ENCODE results near the gene PTPRG.

DNA sequence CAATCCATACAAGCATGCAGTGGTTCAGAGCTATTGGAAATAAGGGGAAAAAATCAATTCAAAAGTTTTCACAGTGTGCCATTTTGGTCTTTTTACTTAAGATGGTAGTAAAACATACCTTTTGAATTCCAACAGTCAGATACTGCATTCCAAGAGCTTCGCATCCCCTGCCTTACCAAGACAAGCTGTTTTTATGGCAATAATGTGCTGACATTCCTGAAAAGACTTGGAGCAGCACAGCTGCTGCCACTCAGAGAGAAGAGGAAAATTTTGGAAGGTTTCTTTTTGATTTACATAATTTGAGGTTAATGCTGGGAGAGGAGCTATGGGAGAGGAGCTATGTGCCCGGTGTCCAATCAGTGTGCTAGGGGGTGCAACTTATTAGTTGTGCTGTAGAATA is 663.7 kb downstream of the PTPRG start:
- TF ChIP-seq, protein P1, sequence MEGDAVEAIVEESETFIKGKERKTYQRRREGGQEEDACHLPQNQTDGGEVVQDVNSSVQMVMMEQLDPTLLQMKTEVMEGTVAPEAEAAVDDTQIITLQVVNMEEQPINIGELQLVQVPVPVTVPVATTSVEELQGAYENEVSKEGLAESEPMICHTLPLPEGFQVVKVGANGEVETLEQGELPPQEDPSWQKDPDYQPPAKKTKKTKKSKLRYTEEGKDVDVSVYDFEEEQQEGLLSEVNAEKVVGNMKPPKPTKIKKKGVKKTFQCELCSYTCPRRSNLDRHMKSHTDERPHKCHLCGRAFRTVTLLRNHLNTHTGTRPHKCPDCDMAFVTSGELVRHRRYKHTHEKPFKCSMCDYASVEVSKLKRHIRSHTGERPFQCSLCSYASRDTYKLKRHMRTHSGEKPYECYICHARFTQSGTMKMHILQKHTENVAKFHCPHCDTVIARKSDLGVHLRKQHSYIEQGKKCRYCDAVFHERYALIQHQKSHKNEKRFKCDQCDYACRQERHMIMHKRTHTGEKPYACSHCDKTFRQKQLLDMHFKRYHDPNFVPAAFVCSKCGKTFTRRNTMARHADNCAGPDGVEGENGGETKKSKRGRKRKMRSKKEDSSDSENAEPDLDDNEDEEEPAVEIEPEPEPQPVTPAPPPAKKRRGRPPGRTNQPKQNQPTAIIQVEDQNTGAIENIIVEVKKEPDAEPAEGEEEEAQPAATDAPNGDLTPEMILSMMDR (IDR thresholded peaks at IDR 0.05), result no peak
- no peak for TF ChIP-seq POLR2A (IDR thresholded peaks at IDR 0.05)

All from adrenal gland (tissue), 5 donors.